ENCODE results near the gene PEF1.

The PEF1 gene, protein sequence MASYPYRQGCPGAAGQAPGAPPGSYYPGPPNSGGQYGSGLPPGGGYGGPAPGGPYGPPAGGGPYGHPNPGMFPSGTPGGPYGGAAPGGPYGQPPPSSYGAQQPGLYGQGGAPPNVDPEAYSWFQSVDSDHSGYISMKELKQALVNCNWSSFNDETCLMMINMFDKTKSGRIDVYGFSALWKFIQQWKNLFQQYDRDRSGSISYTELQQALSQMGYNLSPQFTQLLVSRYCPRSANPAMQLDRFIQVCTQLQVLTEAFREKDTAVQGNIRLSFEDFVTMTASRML

DNA sequence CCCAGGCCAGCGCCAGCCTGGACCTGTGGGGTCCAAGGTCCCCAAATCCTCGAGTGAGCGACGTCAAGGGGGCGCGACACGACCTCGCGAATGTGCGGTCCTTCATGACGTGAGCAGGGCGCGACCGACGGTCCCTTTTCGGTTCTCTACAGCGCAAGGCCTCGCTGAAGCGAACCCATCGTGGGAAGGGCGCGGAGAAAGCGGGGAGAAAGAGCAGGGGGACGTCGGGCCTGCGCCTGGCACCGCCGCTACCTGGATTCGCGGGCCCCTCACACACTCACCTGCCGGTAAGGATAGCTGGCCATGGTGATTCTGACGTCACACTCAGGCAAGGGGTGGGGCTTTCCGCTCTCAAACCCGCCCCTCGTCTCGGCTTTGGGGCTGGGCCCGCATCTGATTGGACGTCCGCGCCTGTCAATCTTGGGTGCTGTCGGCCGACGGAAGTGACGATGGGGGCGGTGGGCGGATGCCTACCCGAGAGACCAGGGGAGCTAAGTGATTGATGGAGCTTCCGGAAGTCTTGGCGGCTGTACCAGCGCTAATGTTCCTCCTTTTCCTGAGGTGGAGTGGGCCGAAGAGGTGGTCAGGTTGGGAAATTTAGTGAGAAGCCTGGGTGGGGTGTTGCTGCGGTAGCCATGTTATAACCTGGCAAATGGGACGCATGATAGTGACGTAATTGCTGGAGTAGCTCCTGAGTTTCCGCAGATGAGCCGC, at the start of gene PEF1:
TSS of gene PEF1 (minus strand) at position 317 of the 714 bp plus-strand sequence. CDS start at position 305, 12 bp downstream.
- DNase-seq, result peak; percentile 99

DNA sequence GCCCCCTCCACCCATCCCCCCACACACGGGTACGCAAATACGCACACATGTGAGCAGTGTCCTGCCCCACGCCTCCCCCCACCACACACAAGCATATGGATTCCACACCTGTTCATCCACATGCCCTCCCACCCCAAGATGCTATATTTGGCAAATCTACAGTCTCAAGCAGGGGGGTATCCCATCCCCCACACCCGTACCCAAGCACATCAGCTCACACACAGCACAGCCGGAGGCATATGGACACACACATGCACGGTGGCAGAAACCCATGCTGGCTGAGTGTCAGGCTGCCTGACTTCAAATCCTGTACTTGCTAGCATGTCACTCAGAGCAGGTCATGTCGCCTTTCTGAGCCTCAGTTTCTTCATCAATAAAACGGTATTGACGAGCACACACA, 48.6 kb upstream of the PEF1 start:
- no peak for DNase-seq

DNA sequence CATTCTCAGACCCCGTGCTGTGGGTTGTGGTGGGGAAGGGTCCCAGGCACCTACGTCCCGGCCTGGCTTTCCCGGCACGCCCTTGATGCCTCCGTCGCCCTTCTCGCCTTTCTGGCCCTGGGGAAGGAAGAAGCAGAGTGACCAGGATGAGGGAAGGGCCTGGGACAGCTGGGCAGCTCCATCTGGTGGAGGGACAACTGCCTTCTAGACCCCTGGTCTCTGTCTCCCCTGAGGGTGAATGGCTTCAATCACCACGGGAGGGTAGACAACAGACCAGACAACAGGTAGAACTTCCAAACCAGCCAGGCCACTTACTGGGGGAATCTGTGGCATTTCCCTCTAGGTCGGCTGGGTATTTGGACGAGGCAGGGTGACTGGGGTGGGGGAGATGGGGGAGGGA, 47.3 kb upstream of the PEF1 start:
- no peak for DNase-seq

DNA sequence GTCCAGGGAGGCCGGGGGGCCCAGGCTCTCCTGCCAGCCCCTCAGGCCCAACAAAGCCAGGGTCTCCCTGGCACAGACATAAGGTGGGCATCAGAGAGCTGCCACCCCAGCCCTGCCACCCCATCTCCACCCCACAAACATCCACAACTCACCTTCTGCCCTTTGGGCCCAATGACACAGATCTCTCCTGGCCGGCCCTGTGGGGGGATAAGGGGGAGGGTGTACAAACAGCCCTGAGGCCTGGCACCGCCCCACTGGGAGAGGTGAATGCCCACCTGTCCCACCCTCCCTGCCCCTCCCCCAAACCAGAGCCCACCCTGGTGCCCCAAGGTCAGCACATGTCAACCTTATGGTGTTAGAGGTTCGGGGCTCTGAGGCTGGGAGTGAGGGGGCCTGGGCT, 46.8 kb upstream of the PEF1 start:
- DNase-seq, result no peak

DNA sequence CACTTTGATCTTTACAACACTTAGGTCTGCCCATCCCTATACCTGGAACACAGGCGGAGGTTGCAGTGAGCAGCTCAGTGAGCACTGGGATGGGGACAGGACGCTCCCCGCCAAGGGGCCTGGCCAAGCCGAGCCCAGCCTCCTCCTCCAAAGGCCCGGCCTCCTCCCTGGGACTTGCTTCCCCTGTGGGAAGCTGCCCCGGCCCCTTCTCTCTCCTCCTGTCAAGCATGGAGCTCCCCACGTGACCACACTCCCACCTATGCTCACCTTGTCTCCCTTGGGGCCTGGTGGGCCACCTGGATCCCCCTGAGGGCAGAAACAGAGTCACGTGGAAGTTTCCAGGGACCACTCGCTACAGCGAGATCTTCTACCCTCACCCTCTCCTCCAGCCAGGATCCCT, 46.2 kb upstream of the PEF1 start:
- DNase-seq, result no peak

DNA sequence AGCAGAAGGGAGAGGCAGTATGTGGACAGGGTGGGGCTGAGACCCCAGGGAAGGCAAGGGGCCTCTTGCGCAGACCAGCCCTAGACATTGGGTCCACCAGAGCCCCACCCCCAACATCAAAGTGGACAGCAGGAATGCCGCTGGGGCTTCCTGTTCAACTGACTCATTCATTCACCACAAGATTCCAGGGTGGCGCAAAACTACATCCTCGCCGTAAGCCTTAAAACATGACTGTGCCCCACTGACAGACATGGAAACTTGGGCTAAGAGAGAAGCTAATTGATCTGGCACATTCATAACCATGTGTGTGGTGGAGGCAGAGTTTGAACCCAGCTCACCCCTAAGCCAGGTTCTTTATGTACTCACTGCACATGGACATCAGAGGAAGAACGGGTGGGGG, 45.2 kb upstream of the PEF1 start:
- DNase-seq, result no peak

DNA sequence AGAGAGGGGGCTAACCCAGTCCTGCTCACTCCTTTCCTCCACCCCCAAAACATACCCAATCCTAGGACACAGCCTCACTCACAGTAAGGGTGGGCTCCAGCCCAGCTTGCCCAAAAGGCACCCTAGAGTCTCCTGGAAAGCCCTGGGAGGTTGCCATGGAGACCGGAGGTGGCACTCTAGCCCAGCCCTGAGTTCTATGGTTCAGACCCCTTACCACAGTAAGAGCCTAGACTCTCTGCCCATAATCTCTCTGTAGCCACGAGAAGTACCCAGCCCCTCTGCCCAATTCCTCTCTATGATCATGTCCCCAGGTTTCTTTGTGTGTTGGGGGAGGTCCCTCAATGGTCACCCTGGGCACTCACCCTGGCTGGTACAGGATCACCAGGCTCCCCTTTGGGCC, 44.7 kb upstream of the PEF1 start:
- DNase-seq, result no peak

DNA sequence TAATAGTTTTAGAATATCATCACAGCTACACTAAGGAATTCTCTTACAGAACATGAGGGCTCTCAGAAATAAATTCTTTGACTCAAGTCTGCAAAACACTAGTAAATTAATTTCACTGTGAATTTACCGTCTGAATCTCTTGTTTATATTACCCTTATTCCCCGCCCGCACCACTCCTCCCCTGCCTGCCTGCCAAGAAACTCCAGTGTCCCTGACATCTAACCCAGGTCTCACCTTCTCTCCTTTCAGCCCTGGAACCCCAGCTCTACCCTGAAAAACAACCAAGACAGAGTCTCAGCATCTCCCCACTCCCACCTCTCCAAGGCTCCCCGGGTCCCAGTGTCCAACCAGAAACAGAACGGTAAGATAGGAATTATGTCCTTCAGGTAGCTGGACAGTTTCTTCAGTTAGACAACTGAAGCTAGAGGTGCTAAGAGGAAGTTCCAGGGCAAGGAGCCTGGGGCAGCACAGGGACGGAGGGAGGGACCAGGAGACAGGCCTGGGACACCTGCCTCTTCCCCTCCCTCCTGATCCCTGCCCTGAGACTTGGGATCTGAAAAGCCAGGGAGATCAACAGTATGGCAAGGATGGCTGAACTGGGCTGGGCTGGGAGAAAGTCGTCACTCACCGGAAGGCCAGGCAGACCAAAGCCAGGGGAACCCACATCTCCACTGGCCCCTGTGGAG, 43.7 kb upstream of the PEF1 start:
- DNase-seq, result no peak

DNA sequence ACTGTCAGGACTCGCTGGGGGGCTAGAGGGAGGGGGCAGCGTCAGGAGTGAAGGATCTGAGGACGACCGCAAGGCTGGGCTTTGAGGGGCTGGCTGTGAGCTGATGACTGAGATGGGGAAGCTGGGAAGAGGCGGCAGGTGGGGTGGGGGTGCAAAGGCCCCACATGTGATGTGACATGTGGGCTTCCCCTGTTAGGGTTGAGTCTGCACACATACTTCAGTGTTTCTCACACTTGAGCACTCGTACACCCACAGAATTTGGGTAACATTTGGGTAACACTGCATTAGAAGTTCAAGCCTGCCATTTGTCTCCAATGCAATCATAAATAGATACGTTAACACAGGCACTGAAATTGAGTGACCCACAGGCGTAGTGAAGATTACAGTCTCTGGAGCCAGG, 42.9 kb upstream of the PEF1 start:
- DNase-seq, result no peak

DNA sequence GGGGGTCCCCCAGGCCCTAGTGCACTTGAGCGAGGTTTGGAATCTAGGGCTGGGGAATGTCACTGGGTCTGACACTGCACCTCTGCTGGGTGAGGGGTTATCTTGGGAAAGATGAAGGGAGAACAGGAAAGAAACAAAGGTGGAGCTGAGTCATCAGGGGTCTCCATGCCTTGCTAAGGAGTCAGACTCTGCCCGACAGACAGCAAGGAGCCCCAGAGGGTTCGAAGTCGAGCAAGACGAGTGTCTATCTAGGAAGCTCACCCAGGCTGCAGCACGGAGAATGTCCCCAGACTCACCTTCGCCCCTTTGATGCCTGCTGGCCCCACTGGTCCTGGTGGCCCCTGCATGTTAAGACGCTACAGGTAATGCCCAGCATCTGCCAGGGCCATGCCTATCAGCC, 41.1 kb upstream of the PEF1 start:
- DNase-seq, result no peak

DNA sequence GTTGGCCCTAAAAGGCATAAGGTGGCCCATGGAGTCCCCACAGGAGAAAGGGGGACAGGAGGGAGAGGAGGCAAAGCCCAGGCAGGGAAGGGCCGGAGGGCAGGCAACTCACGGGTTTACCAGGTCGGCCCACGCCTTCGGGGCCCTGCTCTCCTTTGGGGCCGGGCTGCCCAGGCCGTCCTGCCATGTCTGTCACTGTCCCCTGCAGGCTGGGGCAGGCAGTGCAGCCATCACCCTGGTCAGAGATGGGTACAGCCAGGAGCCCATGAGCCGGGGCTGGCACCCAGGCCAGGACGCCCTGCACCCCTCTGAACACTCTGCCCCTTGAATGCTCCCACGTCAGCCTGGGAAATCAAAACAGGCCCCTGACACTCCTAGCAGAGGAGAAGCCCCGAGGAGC, 39.3 kb upstream of the PEF1 start:
- no peak for DNase-seq

DNA sequence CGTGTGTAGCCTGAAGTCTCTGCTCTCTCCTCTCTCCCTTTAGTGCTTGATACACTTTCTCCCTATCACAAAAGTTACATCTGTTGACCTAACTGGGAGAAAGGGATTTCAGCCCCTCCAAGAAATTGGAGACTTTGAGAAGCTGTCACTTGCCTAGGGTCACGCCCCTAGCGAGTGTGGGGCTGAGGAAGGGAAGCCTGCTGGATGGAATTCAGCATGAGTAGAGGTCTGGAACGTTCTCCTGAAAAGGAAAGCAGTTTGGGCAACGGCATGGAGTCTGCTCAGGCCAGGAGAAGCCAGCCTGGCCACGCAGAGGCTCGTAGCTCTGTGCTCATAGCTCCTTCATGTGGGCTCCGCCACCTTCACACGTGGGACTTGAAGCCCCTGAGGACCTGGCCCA, 36.7 kb upstream of the PEF1 start:
- DNase-seq, result no peak

DNA sequence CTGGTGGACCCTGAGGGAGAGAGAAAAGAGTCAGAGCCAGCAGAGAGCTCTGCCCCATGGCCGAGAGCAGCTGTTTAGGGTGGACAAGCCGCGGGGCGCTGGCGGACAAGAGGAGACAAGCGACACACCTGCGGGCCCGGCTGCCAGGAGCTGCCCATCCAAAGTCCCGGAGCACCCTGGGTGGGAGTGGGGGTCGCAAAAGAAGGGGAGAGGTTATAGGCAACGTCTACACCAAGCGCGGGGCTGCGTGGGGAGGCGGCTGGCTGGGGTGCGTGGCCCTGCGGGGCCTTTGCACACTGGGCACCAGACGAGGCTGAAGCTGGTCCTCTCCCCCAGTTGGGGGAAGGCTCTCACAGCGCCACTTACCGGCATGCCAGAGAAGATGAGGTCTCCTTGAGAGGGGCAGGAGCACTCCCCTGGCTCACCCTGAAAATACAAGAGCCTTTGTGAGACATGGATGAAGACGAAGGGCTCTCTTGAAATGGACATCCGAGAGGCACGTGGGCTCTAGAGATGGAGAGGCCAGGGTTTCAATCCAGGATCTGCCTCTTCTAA, 35.1 kb upstream of the PEF1 start:
- DNase-seq, result no peak

DNA sequence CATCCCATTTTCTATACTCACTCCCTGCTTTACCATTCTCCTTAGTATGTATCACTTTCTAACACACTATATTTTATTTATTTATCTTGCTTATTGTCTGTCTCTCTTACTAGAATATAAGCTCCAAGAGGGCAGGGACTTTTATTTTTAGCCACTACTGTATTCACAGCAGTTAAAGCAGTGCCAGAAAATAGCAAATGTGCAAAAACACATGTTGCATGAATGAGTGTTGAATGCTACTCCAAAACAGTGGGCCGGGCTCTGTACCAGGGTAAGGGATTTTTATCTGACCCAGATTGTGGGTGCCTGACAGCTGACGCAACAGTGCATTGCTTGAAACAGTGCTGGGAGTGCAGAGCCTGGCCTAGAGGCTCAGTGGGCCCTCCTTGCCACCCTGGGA, 34.4 kb upstream of the PEF1 start:
- DNase-seq, result no peak

DNA sequence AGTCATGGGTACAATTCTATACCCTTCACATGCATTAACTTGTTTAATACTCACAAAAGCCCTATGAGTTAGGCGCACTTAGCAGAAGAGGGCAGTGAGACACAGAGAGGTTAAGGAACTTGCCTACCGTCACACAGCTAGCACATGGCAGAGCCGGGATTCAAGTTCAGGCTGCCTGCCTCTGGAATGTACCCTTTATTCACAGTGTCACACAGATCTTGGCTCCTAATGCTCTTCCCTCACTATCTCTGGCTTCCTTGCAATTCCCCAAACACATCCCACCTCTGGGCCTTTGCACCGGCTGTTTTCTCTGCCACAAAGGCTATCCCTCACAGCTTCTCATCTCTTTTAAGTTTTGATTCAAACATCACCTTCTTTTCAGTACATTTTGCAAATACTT, 34.0 kb upstream of the PEF1 start:
- DNase-seq, result no peak

DNA sequence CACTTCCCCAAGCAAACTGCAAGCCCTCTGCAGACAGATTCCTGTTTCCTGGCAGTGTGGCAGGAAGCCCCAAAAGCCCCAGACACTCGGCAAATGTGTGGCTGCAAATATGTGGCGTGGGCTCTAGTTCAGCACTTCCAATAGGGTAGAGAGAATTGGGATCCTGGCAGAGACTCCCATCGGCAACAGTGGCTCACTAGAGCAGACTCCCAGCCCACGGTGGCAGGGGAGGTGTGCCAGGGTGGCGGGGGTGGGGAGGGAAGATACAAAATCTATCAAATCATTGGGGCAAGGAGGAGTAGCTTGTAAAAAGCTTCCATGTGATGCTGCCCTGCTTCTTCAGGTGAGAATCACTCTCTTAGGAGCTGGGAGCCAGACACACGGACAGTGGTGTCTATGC, 33.3 kb upstream of the PEF1 start:
- no peak for DNase-seq

DNA sequence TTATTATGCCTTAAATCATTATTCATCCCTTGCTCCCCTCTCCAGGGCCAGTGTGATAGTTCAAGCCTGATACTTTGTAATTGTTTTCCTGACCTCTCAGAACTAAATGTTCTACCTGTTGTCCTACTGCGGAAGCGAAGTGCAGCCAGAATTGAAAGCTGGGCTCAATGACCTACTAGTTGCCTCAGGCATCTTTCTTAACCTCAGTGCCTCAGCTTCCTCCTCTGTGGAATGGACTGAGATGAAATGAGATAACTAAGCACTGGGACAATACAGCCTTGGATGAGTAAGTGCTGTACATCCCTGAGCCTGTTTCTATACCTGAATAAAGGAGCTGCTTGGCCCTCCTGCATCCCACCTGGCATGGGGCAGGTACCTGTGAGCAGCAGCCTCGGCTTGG, 32.7 kb upstream of the PEF1 start:
- no peak for DNase-seq

DNA sequence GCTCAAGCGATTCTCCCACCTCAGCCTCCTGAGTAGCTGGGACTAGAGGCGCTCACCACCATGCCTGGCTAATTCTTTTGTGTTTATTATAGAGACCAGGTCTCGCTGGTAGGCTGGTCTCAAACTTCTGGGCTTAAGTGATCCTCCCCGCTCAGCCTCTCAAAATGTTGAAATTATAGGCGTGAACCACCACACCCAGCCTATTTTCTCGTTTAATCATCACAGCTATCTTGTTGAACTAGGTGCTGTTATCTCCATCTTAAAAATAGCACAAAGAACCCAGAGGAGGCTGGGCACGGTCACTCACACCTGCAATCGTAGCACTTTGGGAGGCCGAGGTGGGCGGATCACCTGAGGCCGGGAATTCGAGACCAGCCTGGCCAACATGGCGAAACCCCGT, 31.1 kb upstream of the PEF1 start:
- DNase-seq, result no peak

DNA sequence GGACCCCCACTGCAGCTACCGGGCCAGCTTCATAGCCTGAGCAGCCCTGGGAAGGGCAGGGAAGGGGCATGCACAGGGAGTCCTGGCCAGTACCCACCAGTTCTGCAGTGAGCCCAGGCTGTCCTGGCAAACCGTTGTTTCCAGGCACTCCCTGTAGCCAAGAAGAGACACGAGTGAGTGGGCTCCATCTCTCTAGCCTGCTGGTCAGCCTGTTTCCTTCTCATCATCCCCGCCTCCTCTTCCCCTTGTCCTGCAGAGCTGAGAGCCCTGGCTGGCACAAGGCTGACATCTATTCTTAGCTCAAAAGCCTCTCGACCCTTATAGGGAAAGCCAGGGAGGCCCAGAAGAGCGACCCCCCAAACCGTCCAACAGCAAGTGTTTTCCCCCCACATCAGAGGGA, 30.5 kb upstream of the PEF1 start:
- DNase-seq, result no peak

DNA sequence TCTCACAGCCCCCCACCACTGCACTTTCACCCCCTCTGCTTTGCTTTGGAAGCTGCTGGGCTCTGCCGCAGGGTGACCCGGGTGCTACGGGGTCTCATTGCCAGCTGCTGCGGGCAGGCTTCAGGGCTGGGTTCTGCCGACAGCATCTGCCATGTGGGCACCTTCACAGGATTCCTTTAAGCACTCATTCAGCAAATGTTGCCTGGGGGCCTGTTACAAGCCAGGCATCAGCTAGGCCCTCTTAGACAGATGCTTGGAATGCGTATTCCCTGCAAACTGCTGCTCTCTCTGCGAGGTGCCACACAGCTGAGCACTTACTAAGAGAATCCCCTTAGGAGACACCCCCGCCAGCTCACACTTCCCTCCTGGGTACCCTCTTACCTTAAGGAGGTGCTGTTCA, 29.9 kb upstream of the PEF1 start:
- no peak for DNase-seq

DNA sequence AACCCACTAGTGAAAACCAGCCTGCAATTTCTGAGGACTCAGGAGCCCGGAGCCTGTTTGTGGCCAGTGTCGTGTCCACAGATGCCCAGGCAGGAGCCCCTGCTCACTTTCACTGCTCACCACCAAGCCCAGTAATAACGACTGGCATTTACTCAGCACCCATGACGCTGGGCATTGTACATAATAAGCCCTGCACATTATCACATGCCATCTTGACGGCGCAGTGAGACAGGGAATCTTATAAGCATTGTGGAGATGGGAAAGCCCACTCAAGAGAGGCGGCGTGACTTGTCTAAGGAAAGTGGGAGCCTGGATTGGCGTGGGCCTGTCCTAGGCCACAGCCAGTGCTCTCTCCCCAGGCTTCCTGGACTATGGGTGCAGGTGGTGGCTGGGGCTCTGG, 28.8 kb upstream of the PEF1 start:
- DNase-seq, result no peak

DNA sequence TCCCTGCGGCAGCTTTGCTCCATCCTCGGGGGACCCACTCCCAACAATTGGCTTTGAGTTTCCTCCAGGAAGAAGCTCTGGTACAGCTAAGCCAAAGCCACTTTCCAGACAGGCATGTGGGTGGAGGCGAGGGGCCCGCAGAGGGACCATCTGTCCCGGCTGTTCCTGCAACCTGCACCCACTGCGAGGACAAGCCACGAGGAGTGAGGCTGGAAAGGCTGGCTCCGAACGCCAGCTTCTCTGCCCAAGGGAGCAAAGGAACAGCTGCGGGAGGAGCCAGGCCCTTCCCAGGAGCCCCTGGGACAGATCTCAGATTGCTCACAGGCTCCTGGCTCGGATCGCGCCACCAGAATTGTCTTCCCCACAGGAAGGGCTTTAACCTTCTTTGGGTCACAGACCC, 28.3 kb upstream of the PEF1 start:
- no peak for DNase-seq

DNA sequence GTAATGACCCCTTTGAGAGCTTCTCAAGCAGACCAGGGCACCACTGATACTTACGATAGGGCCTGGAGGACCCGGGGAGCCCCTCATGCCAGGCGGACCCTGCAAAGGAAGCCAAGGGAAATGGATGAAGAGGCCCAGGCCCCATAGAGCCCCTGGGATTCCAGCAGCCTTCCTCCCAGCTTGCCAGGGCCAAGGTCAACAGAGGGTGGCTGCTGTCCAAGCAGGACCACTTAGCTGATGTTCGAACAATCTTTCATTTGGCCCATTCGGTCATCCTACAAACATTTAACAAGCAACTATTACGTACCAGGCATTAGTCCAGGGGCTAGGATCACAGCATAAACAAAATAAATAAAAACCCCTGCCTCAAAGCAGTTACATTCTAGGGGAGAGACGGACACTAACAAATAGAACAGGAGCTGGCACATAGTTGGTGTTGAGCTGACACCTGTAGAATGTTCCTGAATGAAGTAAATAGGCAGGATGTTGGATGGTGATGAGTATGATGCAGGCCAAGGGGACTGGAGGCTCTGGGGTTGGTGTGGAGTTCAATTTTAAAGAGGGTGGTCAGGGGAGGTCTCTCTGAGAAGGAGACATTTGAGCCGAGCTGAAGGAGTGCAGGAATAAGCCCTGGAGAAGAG, 27.0 kb upstream of the PEF1 start:
- DNase-seq, result no peak

DNA sequence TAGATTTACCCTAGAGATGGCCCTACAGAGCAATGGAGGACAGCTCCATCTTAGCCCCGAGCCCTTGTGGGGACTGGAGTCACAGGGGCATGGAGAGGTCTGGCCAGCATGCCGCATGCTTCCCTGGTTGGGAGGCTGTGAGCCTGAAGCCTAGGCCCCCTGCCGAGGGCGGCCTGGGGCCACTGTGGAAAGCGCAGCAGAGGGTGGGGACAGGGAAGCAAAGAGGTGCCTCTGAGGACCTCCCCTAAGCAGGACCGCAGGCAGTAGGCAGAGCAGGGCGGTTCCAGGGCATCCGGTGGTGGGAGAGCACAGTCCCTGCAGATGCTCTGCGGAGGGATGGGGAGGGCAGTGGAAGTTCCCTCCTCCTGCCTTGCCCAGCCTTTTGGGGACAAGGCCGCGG, 26.5 kb upstream of the PEF1 start:
- DNase-seq, result no peak

All from NCI-H1092 (cell line).